GM19324 (cell line): ENCODE results near the gene MIPEP.

Source experiments
- ATAC-seq: cut with Tn5 transposase; IDR thresholded peaks from one replicate; pipeline ENCODE4 v1.9.1; 2021; ENCODE audit warnings: mild to moderate bottlenecking, moderate library complexity; ENCODE audit not compliant: unreplicated experiment, low FRiP score

Gene MIPEP

DNA sequence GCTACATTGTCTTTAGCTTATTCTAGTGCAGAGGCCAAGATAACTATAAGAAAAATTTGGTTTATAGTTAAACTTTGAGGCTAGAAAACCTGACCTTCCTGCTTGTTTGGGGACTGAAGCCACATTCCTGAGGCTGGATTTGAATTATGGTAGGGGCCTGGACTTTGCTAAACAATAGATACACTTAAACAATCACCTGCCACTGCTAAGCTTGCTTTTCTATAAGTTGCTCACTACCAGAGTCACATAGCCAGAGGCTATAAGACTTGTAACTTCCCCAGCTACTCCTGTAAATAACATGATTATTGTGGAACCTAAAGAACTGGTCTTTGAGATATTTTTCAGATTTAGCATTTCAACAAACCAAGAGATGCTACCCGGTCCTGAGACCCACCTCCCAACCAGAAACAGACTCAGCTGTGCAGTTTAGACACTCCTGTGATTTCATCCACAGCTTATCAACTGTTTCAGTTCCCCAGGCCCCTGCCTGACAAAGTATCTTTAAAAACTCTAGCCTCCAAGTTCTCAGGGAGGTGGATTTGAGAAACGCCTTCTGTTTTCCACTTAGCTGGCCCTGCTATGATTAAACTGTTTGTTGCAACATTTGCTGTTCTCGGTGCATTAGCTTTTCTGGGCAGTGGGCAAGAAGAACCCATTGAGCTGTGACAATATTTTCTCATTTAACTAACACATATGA lies 77.7 kb downstream of the MIPEP start:
- no peak for ATAC-seq

DNA sequence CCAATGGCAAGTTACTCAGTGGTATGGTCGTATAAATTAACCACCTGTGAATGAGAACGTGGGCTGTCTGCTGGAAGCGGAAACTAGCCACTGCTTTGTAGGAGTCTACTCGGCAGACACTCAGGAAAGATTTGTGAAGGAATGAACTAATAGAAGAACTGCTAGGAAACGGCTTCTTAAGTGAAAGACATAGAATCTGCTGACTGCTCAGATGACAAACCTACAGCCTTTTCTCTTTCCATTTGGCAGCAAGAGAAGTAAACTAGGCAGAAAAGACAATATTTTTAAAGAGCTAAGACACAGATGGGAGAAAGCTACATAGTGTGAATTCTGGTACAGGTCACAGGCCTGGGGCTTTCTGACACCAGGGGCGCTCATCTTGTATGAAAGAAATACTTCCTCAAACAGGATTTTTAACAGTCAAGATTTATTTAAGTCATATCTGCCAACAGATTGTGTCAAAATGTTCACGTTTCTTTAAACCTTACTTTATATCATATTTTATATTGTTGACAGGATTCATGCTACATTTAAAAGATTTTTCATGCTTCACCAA lies 78.4 kb downstream of the MIPEP start:
- ATAC-seq, result no peak

DNA sequence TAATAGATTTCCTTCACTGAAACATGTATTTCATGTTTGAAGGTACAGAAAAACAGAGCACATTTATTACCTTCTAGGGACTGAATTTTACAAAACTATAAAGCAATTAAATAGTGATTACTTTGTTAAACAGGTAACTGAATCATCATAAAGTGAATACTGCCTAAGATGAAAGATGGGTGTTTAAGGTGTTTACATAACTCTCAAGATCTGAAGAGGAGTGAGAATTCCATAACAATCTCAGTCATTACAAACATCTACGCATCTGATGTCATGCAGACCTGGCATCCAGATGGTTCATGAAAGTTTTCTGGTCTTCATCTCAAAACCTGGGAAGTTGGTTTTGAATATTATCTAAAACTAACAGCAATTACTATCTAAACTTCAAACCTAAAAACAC lies 80.4 kb downstream of the MIPEP start:
- ATAC-seq, result no peak

DNA sequence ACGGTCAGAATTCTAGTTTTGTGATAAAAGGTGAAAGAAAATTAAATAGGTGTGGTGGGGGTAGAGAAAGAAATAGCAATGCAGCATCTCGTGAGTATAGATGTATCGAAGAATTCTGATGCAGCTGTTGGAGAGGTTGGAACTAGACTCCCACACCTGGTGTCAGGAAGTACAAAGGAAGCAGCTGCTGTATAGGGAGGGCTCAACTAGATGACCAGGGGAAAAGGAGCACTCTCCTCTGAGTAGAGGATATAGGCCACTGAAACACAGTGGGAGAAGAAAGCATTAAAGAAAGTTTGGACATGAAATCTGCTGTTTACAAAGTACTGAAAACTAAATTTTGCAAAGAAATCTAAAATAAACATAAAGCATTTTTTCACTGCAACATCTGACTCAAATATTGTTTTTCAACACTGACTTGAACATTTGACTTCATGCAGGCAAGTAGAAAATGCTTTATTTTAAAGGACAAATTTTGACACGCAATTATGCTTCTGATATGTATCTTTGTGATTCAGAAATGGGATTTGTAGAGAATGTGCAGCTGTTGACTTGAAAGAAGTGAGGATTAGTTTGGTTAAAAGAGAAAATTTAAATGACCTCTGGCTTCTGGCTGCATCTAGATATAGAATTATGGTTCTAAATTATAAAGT lies 82.2 kb downstream of the MIPEP start:
- no peak for ATAC-seq

DNA sequence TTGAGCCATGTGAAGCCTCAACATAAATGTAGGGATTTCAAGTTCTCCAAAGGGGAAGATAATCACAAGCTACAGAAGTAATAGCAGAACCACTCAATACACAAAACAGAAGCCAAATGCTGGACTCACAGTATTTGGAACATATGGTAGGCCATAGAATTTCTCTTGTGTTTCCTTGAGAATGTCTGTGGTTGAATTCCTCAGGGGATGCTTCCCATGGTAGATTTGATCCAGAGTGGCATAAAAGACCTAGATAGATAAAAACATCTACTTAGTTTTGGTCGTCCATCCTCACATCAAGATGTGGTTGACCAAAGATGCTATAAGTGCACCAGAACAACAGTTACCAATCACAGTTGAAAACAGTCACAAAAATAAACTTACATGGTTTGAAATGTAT lies 83.4 kb downstream of the MIPEP start:
- no peak for ATAC-seq

DNA sequence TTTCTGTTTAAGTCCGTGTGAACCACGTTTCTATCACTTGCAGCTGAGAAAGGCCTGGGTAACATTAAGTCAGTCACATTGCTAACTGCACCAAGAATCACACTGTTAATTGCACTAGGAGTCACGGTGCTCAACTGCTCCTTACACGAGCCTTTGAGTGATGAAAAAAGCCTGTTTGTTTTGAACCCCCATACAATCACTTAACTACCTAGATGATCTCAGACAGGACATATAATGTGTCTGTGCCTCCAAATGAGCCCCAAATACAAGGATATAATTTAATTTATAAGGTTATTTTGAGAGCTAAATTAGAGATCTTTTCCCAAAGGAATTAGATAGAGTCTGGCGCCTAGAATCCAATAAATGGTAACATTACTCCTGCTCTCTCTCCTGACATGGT lies 84.1 kb downstream of the MIPEP start:
- ATAC-seq, result no peak

DNA sequence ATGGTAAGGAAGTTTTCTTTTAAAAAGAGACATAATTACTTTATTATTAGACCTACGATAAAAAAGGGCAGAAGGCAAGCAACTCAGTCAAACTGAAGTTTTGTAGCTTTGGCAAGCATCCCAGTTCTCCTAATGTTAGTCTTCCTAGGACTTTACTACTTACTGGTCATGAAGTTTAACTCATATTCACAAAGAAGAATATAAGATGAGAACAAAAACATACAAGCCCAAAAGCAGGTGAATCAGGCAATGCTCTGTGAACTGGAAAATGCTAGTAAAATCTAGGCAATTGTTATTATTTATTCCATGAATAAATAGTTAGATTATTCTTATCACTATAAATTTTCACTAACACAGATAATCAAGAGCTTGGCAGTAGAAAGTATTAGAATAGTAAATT lies 85.0 kb downstream of the MIPEP start:
- no peak for ATAC-seq

DNA sequence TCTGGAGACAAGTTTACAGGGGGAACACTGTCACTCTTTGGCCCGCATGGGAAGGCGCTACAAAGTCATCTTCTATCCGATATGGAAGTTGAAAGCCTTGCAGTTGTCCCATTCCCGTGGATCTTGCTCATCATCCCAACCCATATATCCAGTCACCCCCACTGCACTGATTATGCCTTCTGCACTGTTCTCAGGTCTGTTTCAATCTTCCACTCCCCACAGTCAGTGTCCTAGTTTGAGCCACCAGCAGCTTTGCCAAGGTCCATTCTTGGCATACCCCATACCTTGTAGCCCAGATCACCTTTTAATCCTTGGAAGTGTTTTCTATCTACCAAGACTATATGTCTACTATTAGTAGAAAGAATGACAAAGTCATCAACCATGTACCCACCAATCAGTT lies 88.1 kb downstream of the MIPEP start:
- ATAC-seq, result no peak

DNA sequence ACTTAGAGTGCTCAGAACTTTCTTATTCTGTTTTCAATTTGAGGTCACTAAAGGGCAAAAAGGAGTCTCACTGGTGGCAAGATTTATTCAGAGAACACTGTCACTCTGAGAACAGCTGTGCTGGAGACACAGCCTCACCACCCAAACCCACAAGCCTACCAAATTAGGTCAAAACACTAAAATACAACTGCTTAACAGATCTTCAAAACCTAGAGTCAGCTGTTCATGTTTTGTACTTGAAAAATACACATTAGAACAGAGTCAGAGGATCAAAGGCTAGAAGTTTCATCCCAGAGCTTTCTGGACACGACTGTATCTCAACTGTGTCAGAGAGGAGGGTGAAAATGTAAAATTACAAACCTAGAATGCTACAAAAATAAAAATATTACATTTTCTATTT lies 89.3 kb downstream of the MIPEP start:
- ATAC-seq, result peak; percentile 71

DNA sequence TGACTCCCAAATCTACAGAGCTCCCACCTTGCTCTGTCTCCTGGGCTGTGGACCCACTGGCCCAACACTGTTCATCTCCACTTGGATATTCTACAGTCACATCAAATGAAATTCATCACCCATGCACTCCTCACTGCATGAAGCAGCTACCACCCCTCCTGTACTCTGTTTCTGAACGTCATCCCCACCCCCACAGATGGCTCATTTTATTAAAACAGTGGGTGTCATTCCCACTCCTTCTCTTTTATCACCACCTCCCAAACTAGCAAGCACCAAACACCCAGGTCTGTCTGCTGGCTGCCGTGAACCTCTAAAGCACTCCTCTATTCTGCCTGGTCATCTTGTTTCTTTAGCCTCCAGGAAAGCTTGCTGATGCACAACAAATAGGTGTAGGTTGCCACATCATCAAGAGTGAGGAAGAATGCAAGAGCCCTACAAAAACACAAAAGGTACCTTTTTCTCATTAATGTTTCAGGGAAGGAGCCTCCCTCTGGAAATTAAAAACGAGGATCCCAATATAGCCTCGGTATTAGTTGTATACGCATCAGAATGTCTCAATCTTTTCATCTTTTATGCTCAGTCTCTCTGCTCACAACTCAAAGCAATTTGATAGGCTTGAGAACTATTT lies 91.8 kb downstream of the MIPEP start:
- ATAC-seq, result no peak

DNA sequence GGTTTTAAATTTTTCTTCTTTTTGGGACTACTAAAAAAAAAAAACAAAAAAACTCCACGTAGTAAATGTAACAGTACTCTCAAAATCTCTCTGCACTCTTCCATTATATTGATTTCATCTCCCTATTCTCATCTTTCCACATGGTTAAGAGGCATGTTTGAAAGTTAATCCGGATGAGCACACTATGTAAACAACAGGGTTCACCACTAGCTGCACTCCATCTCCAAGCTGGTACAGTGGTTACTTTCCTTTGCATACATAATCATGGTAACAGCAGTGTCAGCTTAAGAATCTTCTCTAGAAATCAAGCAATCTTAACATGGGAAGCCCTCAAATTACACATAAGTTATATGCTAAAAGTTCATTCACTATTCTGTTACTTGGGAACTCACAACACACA lies 92.6 kb downstream of the MIPEP start:
- no peak for ATAC-seq

DNA sequence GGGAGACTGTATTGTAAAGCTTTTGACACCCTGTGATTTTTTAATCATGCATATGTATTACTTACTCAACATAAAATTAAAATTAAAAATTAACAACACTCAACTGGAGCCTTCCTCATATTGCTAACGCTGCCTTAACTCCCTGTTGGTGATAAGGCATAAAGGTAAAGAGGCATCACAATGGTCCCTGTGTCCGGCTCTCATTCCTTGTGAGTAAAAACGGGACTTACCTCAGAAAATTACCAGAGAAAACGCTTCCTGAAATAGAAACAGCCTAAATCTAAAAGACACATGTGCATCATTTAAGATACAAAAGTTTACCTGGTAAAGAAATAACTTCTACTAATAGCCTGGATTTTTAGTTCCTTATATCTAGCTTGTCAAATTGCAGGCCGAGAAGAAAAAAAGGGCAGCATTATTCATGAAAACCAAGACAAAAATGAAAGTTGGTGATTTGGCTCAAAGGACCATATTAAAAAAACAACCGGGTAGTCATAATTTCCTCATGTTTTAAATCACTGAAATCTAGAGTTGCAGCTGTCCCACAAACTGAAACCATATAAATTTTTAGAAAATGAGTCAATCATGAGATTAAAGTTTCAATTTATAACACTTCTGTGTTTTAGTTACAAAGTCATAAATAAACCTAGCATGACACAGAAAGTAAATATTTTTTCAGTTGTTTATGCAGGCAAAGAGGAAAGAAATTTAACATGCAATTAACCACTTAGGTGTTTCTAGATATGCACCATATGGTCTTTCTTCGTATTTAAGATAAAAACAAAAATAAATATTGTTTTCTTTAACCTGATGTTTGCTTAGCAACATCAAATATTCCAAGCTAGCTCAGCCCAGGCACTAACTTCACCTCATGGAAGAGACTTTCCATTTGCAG lies 94.7 kb downstream of the MIPEP start:
- ATAC-seq, result no peak

DNA sequence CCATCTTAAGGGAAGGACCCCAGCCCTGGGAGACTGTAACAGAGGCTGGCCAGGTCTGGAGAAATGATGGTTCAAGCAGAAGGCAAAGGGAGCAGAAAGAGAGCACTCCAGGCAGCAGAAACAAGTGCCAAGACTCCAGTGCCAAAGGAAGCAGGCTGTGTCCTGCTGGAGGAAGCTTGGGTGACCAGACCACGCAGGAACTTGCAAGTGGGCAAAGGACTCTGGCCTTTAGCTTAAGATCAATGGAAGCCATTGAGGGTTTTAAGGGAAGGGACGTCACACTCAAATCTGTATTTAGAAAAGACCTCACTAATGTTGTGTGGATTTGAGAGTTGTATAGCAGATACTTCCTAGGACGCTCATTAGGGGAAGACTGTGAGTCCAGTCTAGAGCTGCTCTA lies 95.5 kb downstream of the MIPEP start:
- no peak for ATAC-seq

DNA sequence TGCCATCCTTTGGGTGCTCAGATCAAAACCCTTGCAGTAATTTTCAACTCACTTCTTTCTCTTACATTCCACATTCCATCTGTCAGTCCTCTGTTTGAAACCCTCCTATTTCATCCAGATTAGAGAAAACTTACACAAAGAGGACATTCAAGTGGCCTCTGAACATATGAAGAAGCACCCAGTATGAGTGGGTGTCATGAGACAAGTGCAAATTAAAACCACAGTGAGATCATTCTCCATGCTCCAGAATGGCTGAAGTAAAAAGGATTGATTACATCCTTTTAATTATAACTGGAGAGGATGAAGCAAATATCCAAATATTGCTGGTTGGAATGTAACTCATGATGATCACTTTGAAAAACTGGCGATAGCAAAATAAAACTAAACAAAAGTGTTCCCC lies 96.5 kb downstream of the MIPEP start:
- no peak for ATAC-seq

DNA sequence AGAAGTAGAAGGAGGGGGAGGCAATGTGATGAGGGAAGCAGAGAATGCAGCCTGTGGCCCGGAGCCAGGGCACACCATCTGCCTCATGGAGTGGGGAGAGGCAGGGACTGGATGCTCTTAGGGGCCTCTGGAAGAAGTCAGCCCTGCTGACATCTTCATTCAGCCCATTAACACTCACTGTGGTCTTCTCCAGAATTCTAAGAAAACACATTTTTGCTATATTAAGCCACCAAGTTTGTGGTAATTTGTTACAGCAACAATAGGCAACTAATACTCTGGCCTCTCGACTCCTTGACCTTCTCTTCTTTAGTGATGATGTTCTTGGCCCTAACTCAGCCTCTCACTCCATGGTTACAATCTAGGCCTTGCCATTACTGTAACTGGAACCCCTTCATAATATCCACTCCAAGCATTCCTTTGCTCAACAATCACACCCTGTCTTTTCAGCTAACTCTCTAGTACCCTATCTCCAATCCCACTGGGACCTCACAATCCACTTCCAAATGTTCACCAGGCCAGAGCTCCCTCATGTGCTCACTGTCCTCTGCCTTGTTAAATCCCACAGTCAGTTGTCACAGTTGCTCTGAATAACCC lies 98.5 kb downstream of the MIPEP start:
- no peak for ATAC-seq

DNA sequence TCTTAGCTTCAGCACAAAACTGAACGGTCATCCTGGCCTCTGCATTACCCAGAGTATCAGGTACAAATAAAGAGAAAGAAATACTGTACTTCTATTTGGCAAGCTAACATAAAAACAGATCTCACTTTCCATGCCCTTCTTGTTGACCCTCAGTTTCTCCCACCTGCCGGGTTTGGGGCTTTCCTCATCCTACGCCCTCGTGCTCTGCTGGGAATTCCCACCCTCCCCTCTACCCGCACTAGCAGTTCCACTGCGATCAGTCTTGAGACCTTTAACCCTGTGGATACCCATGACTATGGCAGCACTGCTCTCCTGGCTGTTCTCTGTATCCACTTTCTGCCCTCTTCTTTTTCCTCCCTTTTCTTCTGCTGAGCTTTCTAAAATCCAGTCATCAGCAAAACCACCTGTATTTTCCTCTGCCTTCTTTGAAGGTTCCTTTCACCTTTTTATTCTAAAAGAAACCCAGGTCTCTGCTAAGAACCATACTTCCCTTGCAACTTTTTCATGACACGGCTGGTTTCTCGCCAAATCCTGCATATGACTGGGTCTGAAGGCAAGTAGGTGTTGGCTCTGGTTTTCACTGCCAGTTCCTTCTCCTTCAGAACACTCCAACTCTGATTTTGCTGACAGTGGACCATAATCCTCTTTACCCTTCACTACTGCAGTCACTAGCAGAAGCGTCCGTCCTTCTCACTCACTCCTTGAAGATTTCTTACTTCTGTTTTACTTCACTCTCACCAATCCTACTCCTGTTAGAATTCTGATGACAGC lies 99.4 kb downstream of the MIPEP start:
- ATAC-seq, result no peak

DNA sequence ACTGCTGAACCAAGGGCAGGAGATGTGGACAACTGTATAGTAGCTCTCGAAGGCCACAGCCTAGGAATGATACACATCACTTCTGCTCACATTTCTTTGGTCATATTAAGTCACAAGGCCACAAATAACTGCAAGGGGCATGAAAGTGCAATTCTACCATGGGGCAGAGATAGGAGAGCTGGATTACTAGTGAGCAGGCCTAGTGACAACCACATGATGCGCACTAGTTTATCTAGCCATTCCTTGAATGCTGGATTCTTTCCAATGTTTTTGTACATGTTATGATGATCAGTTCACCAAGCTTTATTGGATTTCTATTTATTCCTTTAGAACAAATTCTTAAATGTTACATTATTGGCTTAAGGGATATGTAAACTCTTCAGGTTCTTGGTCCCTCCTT lies 100.7 kb downstream of the MIPEP start:
- ATAC-seq, result no peak

DNA sequence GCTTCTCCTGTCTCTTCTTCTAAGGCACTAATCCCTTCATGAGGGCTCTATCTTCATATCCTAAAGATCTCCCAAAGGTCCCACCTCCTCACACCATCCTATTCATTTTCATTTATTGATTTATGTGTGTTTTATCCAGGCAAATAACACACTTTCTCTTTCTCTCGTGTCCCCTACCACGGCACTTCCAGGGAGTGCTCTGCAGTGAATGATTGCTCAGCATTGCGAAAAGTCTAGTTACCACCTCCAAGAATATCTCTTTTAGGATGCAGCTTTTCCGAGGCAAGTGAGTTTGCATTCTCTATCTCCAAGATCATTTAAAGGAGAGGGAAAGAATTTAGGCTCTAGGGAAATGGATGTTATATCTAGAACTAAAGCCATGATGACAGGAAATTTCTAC lies 101.7 kb downstream of the MIPEP start:
- ATAC-seq, result no peak

DNA sequence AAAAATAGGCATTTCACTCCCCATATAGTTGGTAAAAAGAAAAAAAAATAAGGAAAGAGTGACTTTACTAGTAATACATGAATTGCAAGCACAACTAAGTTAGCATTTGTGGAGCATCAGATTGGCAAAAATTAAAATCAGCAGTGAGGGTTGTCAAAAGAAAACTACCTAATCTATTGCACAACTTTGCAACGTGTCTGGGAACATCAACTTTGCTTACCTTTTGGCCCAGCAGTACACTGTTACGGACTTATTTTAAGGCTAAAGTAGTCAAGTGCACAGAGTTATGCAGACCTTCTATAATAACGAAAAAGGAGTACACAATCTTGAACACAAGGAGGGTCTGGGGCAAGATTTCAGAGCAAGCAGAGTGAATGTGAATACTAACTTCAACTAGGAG lies 102.6 kb downstream of the MIPEP start:
- ATAC-seq, result no peak

DNA sequence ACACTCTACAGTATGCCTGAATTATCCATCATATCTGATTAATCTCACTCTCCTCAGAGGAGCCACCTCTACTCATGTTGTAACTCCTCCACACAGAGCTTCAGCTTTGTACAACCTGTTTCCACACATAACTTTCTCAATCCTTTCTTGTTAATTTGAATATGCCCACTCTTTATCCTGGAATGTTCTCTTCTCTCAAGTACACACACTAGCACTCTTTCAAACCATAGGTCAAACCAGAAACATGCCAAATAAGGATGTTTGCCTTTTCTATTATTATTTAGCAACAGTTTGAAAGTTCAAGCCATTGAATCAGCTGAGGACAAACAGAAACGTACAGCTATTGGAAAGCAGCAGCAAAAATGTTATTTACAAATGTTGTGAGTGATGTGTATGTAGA lies 110.3 kb downstream of the MIPEP start:
- no peak for ATAC-seq
